ENCODE measurements around the gene RNASE11. TPM values are rescaled to one million over a fixed set of nuclear protein-coding genes. Genes with fewer than 3 reads are reported as not detected.

The RNASE11 gene
- total and polyA plus RNA-seq, 12 donors: 0.11 to 0.57 TPM; not detected in 10

DNA sequence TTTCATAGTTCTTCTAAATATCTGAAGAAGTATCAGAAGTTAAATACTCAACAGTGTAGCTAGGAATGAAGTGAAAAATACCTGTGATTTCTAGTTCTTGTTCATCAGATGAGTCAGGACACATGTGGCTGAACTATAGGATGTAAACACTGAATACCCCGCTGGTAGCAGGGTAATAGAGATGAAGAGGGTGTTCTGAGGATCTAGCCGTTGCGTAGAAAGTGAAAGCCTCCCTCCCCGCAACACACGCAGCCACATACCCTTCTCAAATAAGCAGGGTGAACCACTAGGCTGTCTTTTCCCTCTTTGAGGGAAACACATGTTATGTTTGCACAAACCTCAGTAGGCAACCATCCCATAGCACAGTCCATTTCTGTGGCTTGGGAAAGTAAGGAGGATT, 19.8 kb upstream of the RNASE11 start:
- Histone ChIP-seq H3K27me3 (no peaks in the 10 kb centered on the region), H3K9me3 (replicated peaks in 1 of 3) (no peaks in the 10 kb centered on the region), H3K27ac (no peak overlapping the region), H3K4me3 (no peak overlapping the region), H3K36me3 (replicated peaks in 1 of 2) (no peaks in the 10 kb centered on the region), H3K4me1 (replicated peaks in 1 of 2) (peaks cover 0 to 2% of the 10 kb centered on the region in 2 donors)
- WGBS, 4 donors: 60 to 77% (median 63%) methylated on average over 5 of the region's 5 CpGs
- DNase-seq: no peak
- TF ChIP-seq POLR2A (IDR thresholded peaks at IDR 0.05): no peak
- TF ChIP-seq, protein P1, sequence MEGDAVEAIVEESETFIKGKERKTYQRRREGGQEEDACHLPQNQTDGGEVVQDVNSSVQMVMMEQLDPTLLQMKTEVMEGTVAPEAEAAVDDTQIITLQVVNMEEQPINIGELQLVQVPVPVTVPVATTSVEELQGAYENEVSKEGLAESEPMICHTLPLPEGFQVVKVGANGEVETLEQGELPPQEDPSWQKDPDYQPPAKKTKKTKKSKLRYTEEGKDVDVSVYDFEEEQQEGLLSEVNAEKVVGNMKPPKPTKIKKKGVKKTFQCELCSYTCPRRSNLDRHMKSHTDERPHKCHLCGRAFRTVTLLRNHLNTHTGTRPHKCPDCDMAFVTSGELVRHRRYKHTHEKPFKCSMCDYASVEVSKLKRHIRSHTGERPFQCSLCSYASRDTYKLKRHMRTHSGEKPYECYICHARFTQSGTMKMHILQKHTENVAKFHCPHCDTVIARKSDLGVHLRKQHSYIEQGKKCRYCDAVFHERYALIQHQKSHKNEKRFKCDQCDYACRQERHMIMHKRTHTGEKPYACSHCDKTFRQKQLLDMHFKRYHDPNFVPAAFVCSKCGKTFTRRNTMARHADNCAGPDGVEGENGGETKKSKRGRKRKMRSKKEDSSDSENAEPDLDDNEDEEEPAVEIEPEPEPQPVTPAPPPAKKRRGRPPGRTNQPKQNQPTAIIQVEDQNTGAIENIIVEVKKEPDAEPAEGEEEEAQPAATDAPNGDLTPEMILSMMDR (IDR thresholded peaks at IDR 0.05): no peak
- intact Hi-C loops (cut with DNase I): loop anchor here (5.0 to 10.0 kb wide), 5 partner anchors 80 to 285 kb away; no protein-coding TSS in a partner anchor

- no peaks in the 10 kb centered on the region for H3K36me3 ChIP-seq (replicated peaks in 1 of 2)
- no peaks in the 10 kb centered on the region for H3K27me3 ChIP-seq
- no peaks in the 10 kb centered on the region for H3K9me3 ChIP-seq (replicated peaks in 1 of 3)
- intact Hi-C loops (cut with DNase I): loop anchor here (5.0 to 10.0 kb wide), 5 partner anchors 80 to 285 kb away; no protein-coding TSS in a partner anchor
- 25 to 67% (median 45%) methylated on average over 2 of the region's 2 CpGs for WGBS, 4 donors
- TF ChIP-seq POLR2A (IDR thresholded peaks at IDR 0.05): no peak
- TF ChIP-seq, protein P1 (IDR thresholded peaks at IDR 0.05): no peak
- no peak overlapping the region for H3K27ac ChIP-seq
- no peak overlapping the region for H3K4me3 ChIP-seq
- H3K4me1 ChIP-seq (replicated peaks in 1 of 2): no peaks in the 10 kb centered on the region
- no peak for DNase-seq
Measured at GRCh38 chr14:20606902-20607242, 19.1 kb upstream of the RNASE11 start.

DNA sequence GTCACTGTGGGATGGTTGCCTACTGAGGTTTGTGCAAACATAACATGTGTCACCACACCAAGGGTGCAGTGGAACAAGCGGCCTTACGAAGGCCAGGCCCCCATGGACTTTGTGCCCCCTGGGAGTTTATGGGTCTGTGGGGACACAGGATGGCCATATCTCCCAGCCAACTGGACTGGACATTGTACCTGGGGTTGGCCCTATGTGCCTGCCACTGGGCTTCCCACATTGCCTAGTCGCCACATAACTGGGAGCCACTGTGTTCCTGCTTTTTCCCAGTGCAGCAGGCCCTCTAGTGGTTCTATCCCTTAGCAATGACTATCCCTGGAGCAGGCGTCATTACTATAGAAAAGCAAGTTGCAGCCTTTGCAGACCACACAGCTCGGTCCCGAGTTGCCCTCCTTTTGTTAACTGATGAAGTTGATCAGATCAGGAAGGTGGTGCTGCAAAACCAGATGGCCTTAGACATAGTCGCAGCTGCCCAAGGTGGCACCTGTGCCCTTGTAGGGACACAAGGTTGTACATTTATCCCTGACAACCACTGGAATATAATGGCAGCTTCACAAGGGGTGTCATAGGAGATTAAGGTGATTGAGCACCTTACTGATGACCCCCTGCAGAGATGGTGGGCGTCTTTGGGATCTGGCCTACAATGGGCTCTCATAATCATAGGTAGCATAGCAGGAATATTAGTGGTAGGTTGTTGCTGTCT, 18.5 kb upstream of the RNASE11 start:
- DNase-seq: peak in 4 of 7 donors; percentile 27 to 41 (median 30)
- no peaks in the 10 kb centered on the region for H3K4me1 ChIP-seq (replicated peaks in 1 of 2)
- H3K27ac ChIP-seq: no peak overlapping the region
- WGBS, 4 donors: 42 to 56% (median 44%) methylated on average over 6 to 8 of the region's 8 CpGs
- intact Hi-C loops (cut with DNase I): loop anchor here (5.0 to 10.0 kb wide), 5 partner anchors 79 to 284 kb away; no protein-coding TSS in a partner anchor
- TF ChIP-seq POLR2A (IDR thresholded peaks at IDR 0.05): no peak
- TF ChIP-seq, protein P1 (IDR thresholded peaks at IDR 0.05): peak in 5 of 6 experiments; percentile 15 to 47 (median 34)
- no peaks in the 10 kb centered on the region for H3K36me3 ChIP-seq (replicated peaks in 1 of 2)
- H3K27me3 ChIP-seq: no peaks in the 10 kb centered on the region
- H3K9me3 ChIP-seq (replicated peaks in 1 of 3): no peaks in the 10 kb centered on the region
- H3K4me3 ChIP-seq: no peak overlapping the region

- no peaks in the 10 kb centered on the region for H3K27me3 ChIP-seq
- H3K4me3 ChIP-seq: no peak overlapping the region
- no peak for DNase-seq
- H3K36me3 ChIP-seq (replicated peaks in 1 of 2): no peaks in the 10 kb centered on the region
- H3K4me1 ChIP-seq (replicated peaks in 1 of 2): no peaks in the 10 kb centered on the region
- no peak overlapping the region for H3K27ac ChIP-seq
- 76 to 92% (median 85%) methylated on average over 6 to 13 of the region's 13 CpGs for WGBS, 4 donors
- intact Hi-C loops (cut with DNase I): loop anchor here (10.0 kb wide), 2 partner anchors 79 to 199 kb away; no protein-coding TSS in a partner anchor
- TF ChIP-seq, protein P1 (IDR thresholded peaks at IDR 0.05): no peak
- TF ChIP-seq POLR2A (IDR thresholded peaks at IDR 0.05): no peak
- H3K9me3 ChIP-seq (replicated peaks in 1 of 3): no peaks in the 10 kb centered on the region
Measured at GRCh38 chr14:20603813-20604690, 16.3 kb upstream of the RNASE11 start.
